Left ventricle myocardium inferior (tissue), 1 donor: Measurements from ENCODE around the gene CORO2A. TPM values are rescaled to one million over a fixed set of nuclear protein-coding genes. Genes with fewer than 3 reads are reported as not detected.

Experiments
- DNase-seq: peaks from one replicate; pipeline ENCODE4 v3.0.0-alpha.2; 2020
- H3K27ac ChIP-seq: fragments of 200-600 bp; replicated peaks from 2 replicates; pipeline ENCODE4 v1.8.0; 2021
- H3K27me3 ChIP-seq: fragments of 200-600 bp; 2 replicates; pipeline ENCODE4 v1.8.0; 2021; ENCODE audit warnings: low read depth
- H3K36me3 ChIP-seq: fragments of 200-600 bp; 2 replicates; pipeline ENCODE4 v1.8.0; 2021
- H3K4me1 ChIP-seq: fragments of 200-600 bp; 2 replicates; pipeline ENCODE4 v1.8.0; 2021
- H3K4me3 ChIP-seq: fragments of 200-600 bp; 2 replicates; pipeline ENCODE4 v1.8.0; 2021; ENCODE audit warnings: mild to moderate bottlenecking, moderate library complexity
- H3K9me3 ChIP-seq: fragments of 200-600 bp; replicated peaks from 2 replicates; pipeline ENCODE4 v1.8.0; 2021
- CTCF ChIP-seq: fragments of 200-600 bp; IDR thresholded peaks from 2 replicates; pipeline ENCODE4 v1.8.0; 2021; ENCODE audit warnings: antibody characterized with exemption, mild to moderate bottlenecking, borderline replicate concordance
- intact Hi-C: fragments of 100-400 bp; cut with micrococcal nuclease; formaldehyde crosslinking; loops from one replicate; pipeline ENCODE4 v1.11.0; 2022
- total RNA-seq: library from RNA; stranded (reverse); fragmentation: NEBNext Ultra II Directional; extraction: Animal tissue kit (Norgen Biotek cat#: 25700); gene quantifications from one replicate; pipeline ENCODE4 v1.2.1, GENCODE V29; 2021
- donor health status: DM: no; HTN: yes; CAD: no; lungs with severe emphysema.

The CORO2A gene
- total RNA-seq, 1 donor from 2014 or later = 0.14 TPM

GRCh38 chr9:98182069-98182820 lies 10.2 kb downstream of the CORO2A start:
- Histone ChIP-seq H3K27me3 (peaks cover 6% of the 10 kb centered on the region), H3K36me3 (no peaks in the 10 kb centered on the region), H3K4me3 (no peak overlapping the region), H3K4me1 (no peaks in the 10 kb centered on the region), H3K9me3 (no peaks in the 10 kb centered on the region), H3K27ac (no peak overlapping the region)
- no peak for TF ChIP-seq CTCF
- DNase-seq = no peak
- intact Hi-C loops = no loop called here

DNA sequence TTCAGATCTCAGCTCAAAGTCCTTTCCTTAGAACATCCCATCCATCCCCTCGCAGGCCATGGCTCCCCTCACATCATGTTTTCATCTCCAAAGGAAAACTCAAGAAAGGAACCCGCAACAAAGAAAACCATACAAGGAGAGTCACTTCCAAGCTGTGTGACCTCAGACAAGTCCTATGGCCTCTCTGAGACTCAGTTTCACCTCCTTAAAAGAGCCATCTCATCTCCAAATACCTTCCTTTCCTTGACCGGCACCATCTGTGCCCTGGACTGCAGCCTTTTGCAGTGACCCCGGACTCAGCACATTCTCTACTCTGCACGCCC lies 10.7 kb downstream of the CORO2A start:
- peaks cover 6% of the 10 kb centered on the region for H3K27me3 ChIP-seq
- intact Hi-C loops = no loop called here
- H3K9me3 ChIP-seq = no peaks in the 10 kb centered on the region
- no peak overlapping the region for H3K4me3 ChIP-seq
- H3K36me3 ChIP-seq = no peaks in the 10 kb centered on the region
- H3K27ac ChIP-seq = no peak overlapping the region
- TF ChIP-seq CTCF = no peak
- no peak for DNase-seq
- H3K4me1 ChIP-seq = no peaks in the 10 kb centered on the region

DNA sequence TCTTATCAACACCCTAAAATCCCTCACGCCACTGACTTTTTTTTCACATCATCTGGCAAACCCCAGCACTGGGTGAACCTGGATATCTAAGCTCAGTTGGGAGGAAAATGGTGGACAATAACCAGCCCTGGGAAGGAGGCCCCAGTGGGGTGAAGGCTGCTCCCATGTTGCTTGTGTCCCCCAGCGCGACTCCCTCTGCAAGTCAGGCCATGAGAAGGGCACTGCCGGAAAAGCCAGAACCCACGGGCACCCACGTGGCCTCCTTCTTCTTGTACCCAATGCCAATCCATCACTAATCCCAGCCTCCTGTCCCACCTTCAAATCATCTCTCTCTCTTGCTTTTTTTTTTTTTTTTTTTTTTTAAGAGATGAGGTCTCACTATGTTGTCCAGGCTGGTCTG lies 11.4 kb downstream of the CORO2A start:
- TF ChIP-seq CTCF = no peak
- Histone ChIP-seq H3K27me3 (peaks cover 6% of the 10 kb centered on the region), H3K9me3 (no peaks in the 10 kb centered on the region), H3K4me3 (no peak overlapping the region), H3K27ac (no peak overlapping the region), H3K36me3 (no peaks in the 10 kb centered on the region), H3K4me1 (no peaks in the 10 kb centered on the region)
- DNase-seq = no peak
- intact Hi-C loops = no loop called here

GRCh38 chr9:98178874-98179850 lies 13.3 kb downstream of the CORO2A start:
- DNase-seq = no peak
- peaks cover 6% of the 10 kb centered on the region for H3K27me3 ChIP-seq
- no peak overlapping the region for H3K27ac ChIP-seq
- TF ChIP-seq CTCF = no peak
- no peaks in the 10 kb centered on the region for H3K36me3 ChIP-seq
- intact Hi-C loops = no loop called here
- H3K4me3 ChIP-seq = no peak overlapping the region
- H3K9me3 ChIP-seq = no peaks in the 10 kb centered on the region
- H3K4me1 ChIP-seq = no peaks in the 10 kb centered on the region

DNA sequence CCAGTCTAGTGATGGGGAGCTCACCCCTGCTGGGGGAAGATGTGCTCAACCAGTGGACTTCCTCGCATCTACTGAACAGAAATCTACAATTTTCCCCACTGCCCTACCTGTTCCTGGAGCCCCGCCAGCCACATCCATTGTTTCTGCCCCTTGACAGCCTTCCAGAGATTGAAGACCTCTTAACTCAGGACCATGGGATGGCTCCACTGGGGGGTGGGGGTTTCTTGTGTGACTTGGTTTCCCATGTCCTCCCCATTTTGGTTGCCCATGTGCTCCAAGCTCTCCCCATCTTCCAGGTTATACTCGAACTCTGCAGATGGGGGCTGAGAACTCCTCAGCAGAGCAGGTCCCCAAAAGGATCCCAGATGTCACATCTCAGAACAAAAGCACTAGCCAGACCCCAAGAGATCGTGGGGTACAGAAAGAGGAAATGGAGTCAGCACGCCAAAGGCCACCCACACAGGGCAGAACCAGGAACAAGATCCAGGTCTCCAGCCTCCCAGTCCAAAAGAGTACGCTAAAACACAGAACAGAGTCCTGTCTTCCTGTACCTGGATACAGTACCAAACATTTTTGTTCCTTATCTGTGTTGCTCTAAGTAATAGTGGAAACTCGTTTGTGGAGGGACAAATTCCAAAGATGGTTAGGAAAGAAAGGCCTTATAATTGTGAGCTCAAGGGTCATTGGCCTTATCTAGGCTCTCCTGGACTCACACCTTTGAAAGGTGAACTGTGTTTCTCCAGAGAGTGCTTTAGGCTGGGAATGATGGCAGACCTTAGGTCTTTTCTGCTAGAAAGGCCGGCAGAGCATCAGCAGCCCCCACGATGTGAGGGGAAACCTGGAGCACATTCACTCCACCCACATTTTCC lies 15.8 kb downstream of the CORO2A start:
- Histone ChIP-seq H3K4me1 (no peaks in the 10 kb centered on the region), H3K27me3 (peaks cover 6% of the 10 kb centered on the region), H3K36me3 (no peaks in the 10 kb centered on the region), H3K27ac (no peak overlapping the region), H3K9me3 (no peaks in the 10 kb centered on the region), H3K4me3 (no peak overlapping the region)
- no peak for DNase-seq
- intact Hi-C loops = no loop called here
- no peak for TF ChIP-seq CTCF
